HG02938 (cell line): ENCODE results near the gene PEAK1.

ENCODE experiments used
- ATAC-seq: cut with Tn5 transposase; IDR thresholded peaks from one replicate; pipeline ENCODE4 v1.9.1; 2021; ENCODE audit warnings: mild to moderate bottlenecking, moderate library complexity; ENCODE audit not compliant: unreplicated experiment

The PEAK1 gene

DNA sequence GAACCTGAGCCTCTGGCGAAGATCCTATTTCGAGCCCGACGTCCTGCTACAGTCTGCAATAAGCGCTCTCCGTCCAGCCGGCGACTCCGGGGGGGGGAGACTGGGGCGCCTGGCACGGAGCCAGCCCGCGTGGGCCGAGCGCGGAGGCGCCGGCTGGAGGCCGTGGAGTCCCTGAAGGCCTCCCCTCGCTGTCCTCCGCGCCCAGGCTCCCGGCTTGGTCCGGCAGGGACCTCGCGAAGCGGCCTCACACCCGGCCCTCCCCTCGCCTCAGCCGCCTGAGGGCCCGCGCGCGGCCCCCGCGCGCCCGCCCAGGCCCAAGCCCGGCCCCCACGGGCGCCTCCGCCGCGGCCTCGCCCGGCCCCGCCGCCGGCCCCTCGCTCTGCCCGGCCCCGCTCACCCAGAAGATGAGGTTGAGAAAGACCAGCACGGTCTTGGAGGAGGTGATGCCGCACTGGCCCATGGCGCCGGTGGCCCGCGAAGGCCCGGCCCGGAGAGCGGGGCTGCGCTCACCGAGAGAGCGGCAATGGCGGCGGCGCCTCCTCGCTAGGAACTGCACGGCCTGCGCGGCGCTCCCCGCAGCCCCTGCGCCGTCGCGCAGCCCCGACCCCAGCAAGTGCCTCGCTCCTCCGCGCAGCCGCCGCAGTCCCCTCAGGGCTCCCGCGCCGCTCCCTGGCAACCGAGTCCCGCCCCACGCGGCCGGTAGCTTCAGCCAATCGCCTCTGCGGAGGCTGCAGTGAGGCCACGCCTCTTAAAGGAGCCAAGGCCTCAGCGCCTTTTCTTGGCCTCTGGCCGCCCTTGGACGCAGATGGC is 349.2 kb downstream of the PEAK1 start, which contains the start of gene TSPAN3:
Gene TSPAN3, minus strand, starts transcription at position 615 of the 810 bp plus-strand sequence. Its CDS starts 155 bp downstream, at position 460.
- ATAC-seq = peak; percentile 88

DNA sequence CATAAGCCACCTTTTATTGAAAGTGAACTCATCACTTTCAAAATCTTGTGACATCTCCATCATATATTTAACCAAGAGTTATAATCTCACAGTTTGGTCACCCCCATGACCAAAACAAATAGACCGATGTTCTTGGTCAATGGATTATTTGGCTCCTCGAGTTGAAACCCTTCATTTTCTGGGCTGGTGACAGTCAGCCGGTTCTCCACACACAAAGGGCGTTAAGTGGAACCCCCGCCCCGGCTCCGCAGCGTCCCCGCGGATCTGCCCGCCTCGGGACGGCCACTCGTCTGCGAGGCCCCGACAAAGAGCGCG is 349.8 kb downstream of the PEAK1 start:
- no peak for ATAC-seq

DNA sequence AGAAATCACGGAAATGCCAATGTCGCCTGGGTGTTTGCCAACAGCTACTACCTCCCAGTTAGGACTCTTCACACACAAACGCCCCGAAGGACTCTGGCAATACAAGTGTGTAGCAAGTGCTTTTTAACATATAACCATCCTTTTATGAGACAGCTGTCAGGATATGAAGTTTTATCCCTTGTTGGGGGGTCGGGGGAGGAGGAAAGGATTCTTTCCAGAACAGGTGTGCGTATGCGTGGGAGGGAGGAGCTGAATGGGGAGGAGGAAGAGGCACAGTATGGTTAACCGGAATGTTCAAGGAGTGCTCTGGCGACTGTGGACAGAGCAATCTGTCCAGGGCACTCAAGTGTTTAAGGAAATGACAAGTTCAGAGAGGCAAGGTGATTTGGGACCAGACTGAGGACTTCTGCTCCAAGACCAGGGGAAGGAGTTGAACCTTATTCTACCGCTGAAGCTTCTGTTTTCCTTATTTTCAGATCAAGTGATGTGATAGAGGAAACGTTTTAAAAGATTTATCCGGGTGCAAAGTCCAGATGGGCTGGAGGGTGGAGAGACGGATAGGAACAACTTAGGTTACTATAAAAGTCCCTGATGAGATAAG is 350.3 kb downstream of the PEAK1 start:
- ATAC-seq = no peak

DNA sequence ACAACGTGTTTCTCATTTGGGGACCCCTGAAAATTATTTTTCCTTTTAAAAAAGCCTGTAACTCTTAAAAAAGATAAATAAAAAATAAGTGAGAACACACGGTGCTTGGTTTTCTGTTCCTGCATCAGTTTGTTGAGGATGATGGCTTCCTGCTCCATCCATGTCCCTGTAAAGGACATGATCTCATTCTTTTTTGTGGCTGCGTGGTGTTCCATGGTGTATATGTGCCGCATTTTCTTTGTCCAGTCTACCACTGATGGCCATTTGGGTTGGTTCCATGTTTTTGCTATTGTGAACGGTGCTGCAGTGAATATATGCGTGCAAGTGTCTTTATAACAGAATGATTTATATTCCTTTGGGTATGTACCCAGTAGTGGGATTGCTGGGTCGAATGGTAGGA is 351.3 kb downstream of the PEAK1 start:
- ATAC-seq = no peak

DNA sequence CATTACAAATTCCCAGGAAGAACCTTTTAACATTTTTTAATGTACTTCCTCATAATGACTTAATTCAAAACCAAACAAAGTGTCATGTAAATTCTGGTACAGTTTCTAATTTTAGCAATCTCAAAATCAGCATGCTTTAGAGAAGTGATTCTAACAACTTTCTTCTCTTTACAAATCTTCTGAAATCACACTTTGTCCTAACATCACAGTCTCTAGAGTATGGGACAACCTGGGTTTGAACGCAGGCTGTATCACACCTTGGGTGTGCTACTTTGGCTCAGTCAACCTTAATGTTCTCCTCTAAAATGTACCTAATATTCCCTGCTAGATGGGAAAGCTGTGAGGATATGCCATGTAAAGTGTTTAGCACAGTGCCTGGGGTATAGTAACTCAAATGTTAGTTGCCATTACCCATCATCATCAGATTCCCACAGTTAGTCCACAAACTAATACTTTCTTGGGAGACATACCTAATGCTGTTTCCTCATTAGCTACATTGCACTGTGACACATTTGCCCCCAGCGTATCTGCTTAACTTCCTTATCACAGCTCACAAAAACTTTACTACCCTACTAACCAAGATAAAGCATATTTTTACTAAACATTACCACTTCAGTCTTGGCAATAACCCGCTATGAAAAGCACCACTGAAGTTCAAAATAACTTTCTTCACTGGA is 352.1 kb downstream of the PEAK1 start:
- ATAC-seq = no peak

DNA sequence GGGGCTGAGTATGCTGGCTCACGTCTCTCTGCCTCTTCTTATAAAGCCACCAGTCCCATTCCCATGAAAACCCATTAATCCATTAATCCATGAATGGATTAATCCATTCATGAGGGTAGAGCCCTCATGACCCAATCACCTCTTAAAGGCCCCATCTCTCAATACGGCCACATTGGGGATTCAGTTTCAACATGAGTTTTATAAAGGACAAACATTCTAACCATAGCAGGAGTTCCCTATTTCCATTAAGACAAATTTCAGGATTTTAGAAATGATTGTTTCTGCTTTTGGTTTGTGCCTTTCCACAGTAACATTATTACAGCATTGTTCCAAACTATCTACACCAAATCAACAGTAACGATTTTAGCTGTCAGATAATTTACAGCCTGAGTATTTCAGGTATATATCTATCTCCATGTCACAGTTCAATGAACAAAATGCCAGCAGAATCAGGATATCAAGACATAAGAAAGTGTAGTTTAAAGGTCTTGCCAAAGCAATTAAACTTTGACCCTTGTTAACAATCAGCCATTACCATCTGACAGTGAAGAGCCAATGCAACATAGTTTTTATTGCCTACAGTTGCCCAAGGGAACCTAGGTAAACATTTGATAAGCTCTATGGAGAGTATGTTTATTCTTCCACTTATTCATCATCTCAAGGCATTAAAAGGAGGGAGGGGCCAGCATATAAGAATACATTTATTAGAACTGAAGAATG is 352.8 kb downstream of the PEAK1 start:
- no peak for ATAC-seq

DNA sequence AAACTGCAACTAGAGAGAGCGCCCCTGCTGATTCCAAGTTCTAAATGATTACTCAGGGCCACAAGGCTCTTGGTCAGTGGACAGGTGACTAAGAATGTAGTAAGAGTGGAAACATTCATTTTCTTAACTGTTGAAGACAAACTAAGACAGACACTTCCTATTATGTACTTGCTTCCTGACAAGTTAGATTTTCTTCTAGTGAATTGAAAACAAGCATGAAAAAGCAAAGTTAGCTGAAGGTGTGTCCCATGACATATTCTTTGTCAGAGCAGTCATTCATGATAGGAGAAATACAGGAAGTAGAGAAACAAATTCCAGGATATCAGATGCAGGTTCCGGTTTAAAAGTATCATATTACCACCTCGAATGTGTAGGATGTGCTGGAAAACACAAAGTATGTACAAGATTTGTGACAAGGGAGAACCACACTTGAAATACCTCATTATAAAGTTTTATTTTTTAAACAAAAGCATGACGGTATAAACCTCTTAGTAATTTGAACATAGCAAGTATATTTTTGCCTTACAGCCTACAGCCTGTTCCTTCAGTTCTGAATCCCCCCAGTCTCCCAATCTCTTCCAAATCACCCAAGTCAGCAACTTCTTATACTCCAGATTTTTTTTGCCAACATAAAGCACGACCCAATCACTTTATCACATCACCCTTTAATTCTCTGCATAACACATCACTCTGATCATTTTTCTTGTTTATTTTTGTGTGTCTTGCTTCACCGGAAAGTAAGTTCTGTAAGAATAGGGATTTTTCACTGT is 355.2 kb downstream of the PEAK1 start:
- ATAC-seq = no peak

DNA sequence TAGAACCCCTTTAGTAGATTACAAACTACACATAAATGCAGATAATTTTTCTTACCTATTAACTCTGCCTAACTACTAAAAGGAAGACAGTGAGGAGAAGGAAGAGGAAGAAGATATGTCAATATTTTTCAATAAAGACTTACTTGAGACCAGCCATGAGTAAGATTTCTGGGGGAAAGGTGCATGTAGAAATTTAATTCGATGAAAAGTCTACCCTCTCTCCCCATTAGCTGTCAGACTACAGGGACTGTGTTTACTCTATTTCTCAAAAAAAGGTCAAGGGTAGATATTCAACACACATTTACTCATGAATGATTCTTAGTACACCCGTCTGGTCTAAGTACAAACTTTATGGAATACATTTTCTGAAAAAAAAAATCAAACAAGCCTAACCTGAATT is 355.8 kb downstream of the PEAK1 start:
- ATAC-seq = no peak

DNA sequence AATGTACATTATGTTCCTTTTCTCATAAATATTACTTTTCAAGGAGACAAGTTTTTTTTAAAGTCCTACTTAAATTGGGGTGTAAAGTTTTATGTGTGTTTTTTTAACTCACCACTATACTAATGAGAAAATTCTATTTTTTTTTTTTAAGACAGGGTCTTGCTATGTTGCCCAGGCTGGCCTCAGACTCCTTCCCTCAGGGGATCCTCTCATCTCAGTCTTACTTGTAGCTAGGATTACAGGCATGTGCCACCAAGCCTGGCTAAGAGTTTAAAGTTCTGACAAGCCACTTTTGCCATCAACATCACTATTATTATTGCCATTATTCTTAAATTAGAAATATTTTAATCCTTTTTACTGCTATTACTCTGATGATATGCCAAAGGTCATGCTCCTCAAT is 356.7 kb downstream of the PEAK1 start:
- ATAC-seq = no peak

DNA sequence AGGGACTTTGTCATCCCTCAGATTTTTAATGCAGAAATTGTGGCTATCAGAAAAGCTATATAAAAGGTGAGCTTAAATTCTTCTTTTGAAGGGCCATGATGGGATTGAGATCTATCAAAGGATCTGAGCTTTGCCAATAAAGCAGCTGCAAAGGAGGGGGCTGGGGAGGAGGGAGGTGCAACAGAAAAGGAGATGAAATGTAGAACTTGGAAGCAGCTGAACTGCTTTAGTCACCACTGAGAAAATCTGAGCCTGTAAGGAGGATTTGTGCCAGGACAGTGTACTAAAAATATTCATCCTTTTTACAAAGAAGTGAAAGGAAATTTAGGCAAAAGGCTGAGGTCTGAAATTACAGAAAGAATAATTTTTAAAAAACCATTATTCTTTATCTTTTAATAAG is 359.4 kb downstream of the PEAK1 start:
- no peak for ATAC-seq

DNA sequence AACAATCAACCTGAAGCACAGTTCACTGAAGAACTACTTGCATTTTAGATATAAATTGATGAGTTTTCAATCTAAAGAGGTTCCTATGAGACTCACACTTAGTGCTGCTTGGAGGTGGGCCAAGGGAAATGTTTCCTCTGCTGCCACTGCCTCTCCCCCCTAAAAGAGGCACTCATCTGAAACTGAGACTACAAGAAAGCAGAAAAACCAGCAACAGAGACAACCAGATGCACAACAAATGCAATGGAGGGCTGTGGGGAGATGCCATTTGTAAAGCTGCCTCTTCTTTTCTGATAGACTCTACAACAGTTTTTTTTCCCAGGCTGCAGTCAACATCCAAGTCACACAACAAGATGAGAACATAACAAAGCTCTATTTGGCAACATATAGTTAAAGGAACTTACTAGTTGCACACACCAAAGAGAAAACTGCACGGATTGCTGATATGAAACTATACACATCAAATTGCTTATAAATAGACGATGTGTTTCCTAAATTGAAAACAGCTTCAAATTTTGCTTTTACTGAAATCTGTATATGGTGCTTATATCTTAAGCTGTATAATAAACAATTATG is 360.0 kb downstream of the PEAK1 start:
- ATAC-seq = peak; percentile 65

DNA sequence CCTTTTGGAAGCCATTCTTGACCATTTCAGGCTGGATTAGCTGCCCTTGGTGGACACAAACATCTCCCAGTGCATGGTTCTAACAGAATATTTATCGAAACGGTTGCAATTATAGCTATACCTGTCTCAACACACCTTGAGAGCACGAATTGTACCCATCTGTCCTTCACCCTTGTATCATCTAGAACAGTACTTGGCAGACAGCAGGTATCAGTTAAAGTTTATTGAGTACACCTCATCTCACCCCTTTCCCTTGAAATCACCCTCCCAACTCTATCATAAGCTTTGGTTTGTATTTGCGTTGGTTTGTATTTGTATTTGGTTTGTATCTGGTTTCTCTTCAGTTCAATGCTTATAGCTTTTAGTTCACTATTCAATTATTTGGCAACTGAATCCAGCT is 361.4 kb downstream of the PEAK1 start:
- no peak for ATAC-seq

DNA sequence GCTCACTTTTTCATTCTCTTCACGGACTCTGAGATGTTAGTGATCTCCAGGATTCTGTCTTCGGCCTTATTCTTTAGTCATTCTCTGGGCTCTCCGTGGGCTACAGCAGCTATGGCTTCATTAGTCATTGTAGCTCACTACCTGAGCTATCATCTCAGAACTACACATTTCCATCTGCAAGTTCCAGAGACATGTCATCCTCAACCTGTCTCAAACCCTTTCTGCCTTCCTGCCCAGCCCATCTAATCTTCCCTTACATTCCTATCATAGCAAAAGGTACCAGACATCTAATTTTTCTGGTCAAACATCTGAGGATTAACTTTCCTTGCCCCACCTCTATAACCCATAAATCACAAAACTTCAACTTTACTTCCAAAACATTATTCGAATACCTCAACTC is 362.2 kb downstream of the PEAK1 start:
- no peak for ATAC-seq

DNA sequence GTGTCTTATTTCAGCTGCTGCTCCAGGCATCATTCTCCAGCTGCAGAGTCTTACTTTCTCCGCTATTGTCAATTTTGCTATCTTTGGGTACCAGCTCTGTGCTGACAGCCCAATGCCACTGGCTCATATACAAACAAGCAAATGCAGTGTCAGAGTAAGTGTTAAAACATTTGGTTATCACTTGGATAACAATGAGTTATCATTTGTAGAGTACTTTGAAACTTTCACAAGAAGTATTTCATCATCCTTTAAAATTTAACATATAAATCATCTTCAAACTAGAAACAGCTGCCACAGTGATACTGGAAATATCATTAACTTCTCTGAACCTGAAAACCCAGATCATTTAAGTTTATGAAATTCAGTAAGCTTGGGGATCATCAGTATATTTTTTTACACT is 362.8 kb downstream of the PEAK1 start:
- no peak for ATAC-seq

DNA sequence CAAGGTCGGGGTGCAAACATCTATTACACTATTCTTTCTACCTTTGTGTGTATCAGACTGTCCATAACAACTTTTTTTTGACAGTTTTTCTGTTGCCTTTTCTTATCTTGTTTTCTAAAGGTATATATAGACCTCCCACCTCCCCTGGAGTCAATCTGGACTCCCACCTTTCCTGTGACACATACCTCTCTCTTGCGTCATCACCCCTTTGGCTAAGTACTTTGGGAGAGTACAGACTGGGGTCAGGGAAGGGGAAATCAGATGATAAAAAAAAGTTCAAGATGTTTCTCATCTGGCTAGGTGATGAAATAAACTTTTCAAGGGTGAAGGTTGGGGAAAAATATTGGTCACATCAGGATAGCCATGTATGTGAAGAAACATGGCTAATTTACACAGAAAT is 366.2 kb downstream of the PEAK1 start:
- ATAC-seq = no peak

DNA sequence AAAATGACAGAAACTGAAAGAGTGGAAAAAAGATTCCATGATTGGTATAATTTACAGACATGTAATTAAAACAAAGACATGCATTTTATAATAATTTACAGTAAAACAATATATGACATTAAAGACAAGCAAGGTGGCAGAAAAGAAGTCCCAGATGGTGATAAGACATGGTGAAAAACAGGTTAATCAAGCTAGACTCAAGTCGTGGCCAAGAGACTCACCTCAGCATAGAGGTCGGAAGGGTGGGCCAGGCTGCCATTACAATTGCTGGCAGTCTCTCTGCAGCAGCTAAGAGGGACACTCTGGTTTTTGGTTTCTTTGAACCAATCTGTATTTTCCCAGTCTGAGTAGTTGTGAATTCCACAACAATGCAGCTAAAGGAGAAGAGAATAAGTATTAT is 367.3 kb downstream of the PEAK1 start:
- no peak for ATAC-seq
